ENCODE data around the gene PCYT1B.
"Not testable (repeated sequence)": the region's sequence is repeated elsewhere in the genome, so short reads cannot be mapped to it uniquely, and the experiment has no call there.

PCYT1B gene

DNA sequence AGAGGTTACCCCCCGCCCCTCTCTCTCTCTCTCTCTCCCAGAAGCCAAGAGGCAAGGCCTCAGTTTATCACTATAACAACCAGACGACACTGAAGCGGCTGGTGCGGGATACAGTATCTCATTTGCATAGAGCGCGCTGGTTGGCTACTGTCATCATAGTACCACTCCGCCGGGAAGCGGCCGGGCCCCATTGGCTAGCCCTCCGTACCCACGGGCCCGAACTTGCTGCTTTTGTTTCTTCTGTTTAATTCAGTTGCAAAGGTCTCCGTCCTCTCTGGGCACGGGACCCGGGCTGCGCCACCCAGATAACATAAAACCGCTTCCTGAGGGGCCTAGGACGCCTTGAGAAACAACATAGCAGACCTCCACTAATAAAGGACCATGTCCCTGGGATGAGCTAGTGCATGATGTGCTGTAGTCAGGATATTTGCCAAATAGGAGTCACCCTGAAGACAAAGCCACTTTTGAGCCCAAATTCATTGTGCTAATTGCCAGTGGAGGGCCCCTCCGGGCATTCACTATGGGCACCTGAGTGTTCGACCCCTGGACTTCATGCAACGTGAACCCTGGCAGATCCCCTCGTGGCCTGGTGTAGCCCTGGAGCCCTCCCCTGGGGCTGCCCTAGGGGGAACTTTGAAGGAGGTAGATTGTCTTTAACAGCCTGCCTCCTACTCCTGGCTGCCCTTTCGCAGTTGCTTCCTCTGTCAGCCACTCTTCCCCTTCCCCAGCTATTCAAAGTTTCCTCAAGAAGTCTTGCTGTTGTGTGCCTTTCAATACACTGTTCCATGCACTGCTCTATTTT lies at the start of gene PCYT1B:
PCYT1B (minus strand) TSS at position 91 of the 802 bp plus-strand sequence. CDS start 242 bp downstream, outside the sequence.
- FAIRE-seq = no peak

DNA sequence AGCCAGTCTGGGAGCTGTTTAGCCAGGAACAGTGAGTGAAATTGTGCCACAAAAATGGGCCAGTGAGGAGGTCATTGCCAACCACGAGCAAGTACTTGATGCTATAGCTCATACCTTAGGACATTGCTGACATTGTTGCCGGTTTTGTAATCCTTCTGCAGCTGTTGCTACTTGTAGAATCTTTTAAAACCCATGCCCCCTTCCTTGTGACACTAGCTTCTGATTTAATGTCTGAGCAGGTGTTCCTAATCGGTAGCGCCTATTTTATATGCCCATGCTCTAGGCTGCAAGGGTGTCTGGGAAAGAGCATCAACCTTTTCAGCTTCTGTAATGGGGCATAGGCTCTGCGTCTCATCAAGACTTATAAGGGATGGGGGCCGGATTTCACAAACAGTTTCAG lies 49.1 kb upstream of the PCYT1B start:
- FAIRE-seq = no peak

- FAIRE-seq = no peak
Observed at GRCh38 chrX:24694825-24695224, 47.7 kb upstream of the PCYT1B start.

DNA sequence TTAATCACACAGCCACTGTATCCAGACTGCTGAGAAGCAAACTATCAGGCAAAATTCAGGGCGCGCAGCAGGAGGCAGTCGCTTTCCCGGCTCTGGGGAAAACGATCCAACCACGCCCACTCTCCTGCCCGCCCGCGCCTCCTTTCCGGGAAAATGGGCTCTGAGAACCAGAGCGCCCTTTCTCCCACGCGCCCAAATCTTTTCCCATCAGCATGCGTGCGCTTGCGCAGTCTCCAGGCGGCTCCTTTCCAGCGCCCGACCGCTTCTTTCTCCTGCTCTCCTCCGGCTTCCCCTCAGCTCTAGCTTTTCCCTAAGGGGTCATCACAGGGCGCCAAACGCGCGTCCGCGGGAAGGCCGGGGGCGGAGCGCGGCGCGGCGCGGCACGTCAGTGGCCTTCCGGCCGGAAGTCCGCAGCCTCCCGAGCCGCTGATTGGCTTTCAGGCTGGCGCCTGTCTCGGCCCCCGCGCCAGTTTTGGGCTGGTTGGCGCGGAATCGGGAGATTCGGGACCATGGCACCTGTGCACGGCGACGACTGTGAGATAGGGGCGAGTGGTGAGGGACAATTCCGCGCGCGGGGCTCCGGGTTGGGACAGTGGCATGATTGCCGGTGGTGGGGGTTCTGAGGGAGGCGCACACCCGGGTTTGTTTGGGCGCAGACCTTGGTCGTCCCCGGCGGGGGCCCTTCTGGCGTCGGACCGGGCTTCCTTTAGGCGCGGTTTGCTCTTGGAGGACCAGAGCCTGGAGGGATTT lies 46.5 kb upstream of the PCYT1B start, which contains the start of gene POLA1:
POLA1 (plus strand) TSS at position 466 of the 750 bp plus-strand sequence; CDS start at position 510, 44 bp downstream.
- FAIRE-seq = peak; percentile 48

DNA sequence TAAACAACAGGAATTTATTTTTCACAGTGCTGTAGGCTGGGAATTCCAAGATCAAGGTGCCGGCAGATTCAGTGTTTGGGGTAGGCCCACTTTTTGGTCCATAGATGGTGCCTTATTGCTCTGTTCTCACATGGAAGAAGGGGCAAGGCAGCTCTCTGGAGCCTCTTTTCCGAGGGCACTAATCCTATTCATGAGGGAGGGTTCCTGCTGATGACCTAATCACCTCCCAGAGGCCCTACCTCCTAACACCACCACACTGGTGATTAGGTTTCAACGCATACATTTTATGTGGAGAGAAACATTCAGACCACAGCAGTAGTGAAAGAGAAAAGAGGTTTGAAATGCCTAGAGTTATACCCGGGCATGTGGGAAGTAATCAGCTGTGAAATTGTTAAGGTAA lies 45.2 kb upstream of the PCYT1B start:
- FAIRE-seq = no peak

DNA sequence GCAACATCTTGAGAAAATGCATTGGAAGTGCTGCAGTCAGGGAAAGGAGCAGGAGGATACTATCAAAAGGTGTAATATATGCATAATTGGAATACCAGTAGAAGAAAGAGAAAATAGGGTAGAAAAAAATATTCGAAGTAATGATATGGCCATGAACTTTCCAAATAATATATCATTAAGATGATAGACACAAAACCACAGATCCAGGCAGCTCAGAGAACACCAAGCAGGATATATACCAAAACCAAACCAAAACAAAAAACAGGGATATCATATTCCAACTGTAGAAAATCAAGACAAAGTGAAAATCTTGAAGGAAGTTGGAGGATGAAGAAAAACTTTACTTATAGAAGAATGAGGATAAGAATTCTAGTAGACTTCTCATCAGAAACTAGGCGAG lies 36.9 kb upstream of the PCYT1B start:
- FAIRE-seq = no peak

DNA sequence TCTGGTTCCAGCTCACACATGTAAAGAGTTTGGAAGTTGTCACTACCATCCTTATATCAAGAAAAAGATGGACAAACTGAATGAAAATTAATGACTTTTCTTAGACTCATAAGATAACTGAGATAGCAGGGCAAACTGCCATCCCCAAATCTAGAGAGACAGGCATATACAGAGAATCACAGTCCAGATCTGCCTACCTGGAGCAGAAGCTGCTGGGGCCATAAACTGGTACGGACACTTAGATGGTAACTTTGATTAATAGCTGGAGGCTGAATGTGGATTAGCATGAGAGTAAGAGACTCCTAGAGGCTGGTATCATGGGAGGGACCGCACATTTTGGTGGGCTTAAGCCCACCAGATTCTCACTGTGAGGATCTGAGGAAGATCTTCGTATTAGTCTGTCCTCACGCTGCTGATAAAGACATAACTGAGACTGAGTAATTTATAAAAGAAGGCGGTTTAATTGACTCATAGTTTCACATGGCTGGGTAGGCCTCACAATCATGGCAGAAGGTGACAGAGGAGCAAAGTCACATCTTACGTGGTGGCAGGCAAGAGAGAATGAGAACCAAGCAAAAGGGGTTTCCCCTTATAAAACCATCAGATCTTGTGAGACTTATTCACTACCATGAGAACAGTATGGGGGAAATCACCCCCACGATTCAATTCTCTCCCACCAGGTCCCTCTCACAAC lies 35.7 kb upstream of the PCYT1B start:
- FAIRE-seq = no peak

DNA sequence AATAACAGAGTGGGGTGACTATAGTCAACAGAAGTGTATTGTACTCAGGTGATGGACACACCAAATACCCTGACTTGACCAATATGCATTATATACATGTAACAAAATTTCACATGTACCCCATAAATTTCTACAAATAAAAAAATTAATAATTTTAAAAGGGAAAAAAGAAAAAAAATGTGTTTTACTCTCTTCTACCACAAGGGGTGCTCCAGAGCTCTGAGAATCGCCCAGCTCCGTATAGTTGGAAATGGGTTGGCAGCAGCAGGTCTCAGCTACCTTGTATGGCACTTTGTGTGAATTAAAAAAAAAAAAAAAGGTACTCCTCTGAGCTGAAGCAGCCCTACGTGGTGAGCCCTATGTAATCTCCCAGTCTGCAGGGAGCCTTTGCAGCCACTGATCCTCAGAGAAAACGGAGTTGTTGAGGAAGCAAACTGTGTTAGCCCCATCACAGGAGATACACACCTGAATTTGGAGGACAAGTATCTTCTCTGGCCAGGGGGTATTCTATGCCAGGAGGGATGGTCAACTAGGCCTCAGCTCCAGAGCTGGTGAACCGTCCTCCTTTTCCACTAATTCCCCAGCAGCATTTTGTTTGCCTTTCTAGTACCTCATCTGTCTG lies 29.4 kb upstream of the PCYT1B start:
- peak; percentile 72 for FAIRE-seq

DNA sequence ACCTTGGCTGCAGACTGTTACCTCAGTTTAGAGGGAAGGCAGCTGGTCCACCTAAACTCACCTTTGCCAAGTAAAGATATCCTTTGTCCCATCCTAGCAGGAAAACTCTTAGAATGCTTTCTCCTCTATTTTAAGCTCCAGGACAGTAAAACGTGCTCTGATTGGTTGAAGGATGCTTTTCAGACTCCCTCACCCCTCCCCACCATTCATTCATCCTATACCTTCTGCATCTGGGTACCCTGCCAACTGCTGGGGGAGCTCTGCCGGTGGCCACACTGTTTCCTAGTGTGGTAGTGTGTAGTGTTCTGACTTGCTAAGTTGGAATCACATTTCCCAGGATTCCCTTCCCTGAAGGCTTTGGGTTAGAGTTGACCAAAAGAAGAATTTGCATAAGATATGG lies 26.3 kb upstream of the PCYT1B start:
- FAIRE-seq = no peak

GRCh38 chrX:24672701-24673190 lies 25.6 kb upstream of the PCYT1B start:
- no peak for FAIRE-seq

DNA sequence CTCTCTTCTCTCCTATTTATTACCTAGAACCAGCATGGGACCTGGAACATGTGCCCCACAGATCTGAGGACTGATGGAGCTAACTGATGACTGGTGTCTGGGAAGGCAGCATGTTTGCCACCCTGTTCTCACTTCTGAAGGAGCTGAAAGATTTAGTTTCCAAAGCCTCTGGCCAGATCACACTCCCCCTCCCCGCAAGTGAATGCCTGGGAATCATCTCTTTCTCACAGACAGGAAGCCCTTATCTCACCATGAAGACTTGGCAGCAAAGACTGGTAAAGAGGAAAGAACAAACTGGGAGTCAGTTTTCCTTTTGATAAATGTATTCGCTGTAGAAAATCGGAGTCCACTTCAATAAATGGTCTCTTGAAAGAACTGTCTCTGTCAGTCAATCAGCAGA lies 21.0 kb upstream of the PCYT1B start:
- FAIRE-seq = no peak

- no peak for FAIRE-seq
Observed at GRCh38 chrX:24662352-24662751, 15.2 kb upstream of the PCYT1B start.

DNA sequence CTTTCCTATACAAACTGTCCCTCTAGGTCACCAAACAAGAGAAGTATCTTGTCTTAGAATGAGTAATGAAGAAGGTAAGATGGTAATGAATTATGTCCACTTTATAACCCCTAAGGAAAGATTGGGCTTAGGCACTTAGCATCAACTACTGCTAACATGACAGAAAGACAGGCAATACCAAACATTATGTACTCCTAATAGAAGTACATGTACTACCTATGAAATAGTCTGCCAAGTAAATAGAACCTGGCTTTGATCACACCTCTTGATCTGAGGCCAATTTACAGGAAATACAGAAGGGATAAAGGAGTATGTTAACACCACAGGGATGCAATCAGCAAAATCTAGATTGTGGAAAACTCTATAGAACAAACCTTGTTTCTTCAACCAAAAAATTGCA lies 14.1 kb upstream of the PCYT1B start:
- no peak for FAIRE-seq

GRCh38 chrX:24659646-24660045 lies 12.5 kb upstream of the PCYT1B start:
- no peak for FAIRE-seq

DNA sequence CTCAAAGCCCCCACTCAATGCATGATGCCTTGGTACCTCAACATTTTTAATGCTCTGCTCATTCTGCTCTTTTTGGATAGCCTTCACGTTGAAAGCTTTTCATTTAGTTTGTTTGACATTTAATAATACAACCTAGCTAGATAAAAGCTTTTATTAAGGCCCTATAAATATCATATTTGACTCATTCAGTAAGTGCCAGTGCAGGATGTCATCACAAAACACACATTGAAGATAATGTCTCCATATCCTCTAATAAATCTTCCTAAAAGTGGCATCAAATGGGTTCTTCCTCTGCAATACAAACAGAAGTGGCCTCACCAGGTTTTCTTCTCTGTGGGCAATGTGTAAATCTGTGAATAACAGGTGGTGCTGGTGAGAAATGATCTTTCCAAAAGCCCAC lies 12.0 kb upstream of the PCYT1B start:
- no peak for FAIRE-seq

GRCh38 chrX:24658421-24658820 lies 11.3 kb upstream of the PCYT1B start:
- no peak for FAIRE-seq

DNA sequence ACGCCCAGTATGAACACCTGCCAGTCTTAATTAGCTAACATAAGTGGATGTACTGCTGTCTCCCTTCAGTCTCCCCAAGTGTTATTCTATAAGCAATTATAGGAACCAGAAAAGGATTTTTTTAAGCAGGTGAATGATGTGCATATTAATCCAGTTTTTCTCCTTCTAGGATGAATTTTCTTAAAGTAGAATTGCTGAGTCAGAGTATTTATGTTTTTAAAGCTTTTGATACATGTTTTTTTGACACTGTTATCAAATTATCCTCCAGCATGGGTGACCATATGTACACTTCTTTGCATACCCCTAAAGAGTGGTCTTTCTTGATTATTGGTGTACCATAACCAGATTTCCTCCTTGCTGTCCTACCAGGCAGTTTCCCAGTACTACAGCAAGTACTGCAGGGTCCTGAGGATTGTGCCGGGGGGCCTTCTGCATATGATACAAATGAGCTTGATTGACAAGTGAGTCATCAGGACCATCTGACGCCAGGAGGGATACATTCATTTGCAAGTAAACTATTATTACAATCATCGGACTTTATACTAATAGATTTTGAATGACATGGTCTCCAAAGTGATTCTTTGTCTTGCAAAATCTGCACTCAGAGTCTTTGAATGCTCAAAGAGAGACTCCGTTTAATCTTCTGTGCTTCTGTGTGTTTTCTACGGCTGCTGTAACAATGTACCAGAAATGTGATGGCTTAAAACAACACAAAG lies 10.7 kb upstream of the PCYT1B start:
- no peak for FAIRE-seq

GRCh38 chrX:24655679-24656078 lies 8.5 kb upstream of the PCYT1B start:
- FAIRE-seq = not testable (repeated sequence)

GRCh38 chrX:24651783-24652182 lies 4.6 kb upstream of the PCYT1B start:
- FAIRE-seq = no peak

DNA sequence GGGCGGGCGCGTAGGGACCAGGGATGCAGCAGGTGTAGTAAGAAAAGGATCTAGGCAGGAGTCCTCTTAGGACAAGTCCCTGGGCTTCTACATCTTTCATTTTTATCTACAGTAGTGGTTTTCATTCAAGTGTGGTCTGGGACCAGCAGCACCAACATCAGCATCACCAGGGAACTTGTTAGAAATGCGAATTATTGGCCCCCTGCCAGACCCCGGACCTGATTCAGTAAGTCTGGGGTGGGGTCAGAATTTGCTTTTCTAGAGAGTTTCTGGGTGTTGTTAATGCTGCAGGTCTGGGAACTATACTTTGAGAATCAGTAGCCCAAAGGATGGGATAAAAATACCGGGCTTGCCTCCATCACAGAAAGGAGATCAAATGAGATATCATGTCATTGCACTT lies 1.3 kb upstream of the PCYT1B start:
- FAIRE-seq = no peak

DNA sequence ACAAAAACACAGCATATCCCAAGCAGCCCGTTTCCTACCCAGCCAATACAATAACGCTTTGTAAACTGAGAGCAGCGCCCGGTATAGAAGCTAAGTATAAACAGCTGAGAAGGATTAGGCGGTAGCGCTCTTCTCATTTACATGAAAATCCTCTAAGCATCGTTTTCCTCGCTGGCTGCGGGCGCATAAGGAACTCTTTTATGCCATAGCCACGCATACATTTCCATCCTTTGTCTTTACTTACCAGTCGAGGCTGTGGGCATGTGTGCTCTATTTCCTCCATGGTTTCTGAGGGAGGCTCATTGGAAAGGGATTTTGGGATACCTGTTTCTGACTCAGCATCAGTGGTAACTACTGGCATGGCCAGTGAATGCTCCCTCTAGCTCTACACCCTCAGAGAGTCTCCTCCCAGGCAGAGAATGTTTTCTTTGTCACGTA lies 383 bp downstream of the PCYT1B start:
- no peak for FAIRE-seq

DNA sequence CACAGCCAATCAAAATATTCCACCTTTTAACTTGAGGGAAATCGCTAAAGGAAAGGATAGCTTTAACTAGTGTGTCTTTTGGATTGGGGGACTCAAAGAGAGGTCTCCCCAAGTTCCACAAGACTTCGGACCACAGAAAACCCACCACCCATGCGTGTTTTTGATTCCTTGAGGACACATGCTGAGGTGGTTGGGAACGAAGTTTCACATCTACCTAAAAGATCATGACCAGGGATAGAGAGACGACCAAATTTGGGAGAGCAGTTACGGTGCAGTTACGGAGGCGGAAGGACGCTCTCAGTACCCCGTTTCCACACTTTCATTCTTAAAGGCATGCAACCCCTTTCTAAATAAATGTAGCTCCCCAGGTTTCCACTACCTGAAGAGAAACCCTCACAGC lies 1.1 kb downstream of the PCYT1B start:
- no peak for FAIRE-seq

All from A204.1 (cell line).